WI38 (cell line): ENCODE results near the gene USP9Y.

Source experiments
- H3K4me3 ChIP-seq: 2 replicates; pipeline ENCODE4 v1.5.1; 2011; ENCODE audit warnings: low read depth, mild to moderate bottlenecking, control low read depth, low read length
- CTCF ChIP-seq: IDR thresholded peaks from 2 replicates; pipeline ENCODE4 v1.5.1; 2012; ENCODE audit warnings: low read depth, mild to moderate bottlenecking, control low read depth, low read length

USP9Y gene

GRCh38 chrY:12756021-12756420 is 55.0 kb downstream of the USP9Y start:
- no peak for TF ChIP-seq CTCF
- no peak overlapping the region for H3K4me3 ChIP-seq

GRCh38 chrY:12765976-12766375 is 64.9 kb downstream of the USP9Y start:
- no peak overlapping the region for H3K4me3 ChIP-seq
- TF ChIP-seq CTCF: no peak

GRCh38 chrY:12784521-12784920 is 83.5 kb downstream of the USP9Y start:
- H3K4me3 ChIP-seq: no peak overlapping the region
- no peak for TF ChIP-seq CTCF

GRCh38 chrY:12793999-12794398 is 93.0 kb downstream of the USP9Y start:
- no peak for TF ChIP-seq CTCF
- H3K4me3 ChIP-seq: no peak overlapping the region

GRCh38 chrY:12808046-12808445 is 107.0 kb downstream of the USP9Y start:
- no peak overlapping the region for H3K4me3 ChIP-seq
- TF ChIP-seq CTCF: no peak

GRCh38 chrY:12809034-12809433 is 108.0 kb downstream of the USP9Y start:
- TF ChIP-seq CTCF: no peak
- H3K4me3 ChIP-seq: no peak overlapping the region

GRCh38 chrY:12823408-12823807 is 122.4 kb downstream of the USP9Y start:
- TF ChIP-seq CTCF: no peak
- no peak overlapping the region for H3K4me3 ChIP-seq
